Caco-2 (cell line): ENCODE data around the gene RAD51AP2. TPM values are rescaled to one million over a fixed set of nuclear protein-coding genes. Genes with fewer than 3 reads are reported as not detected.

Source experiments
- BruUV-seq: library from RNA; stranded (reverse); fragments of 400-500 nt; replicated peaks from 2 replicates; lab custom pipeline; 2021; lab: Mats Ljungman, UMichigan
- CTCF ChIA-PET: fragments of 300-600 bp; sonication (Branson Sonifier 250); formaldehyde crosslinking; loops from one replicate; lab custom pipeline; 2022; ENCODE audit warnings: antibody characterized with exemption; lab: Charles Lee
- POLR2A ChIA-PET: fragments of 300-600 bp; sonication (Branson Sonifier 250); formaldehyde crosslinking; loops from one replicate; lab custom pipeline; 2022; ENCODE audit warnings: antibody characterized with exemption; lab: Charles Lee
- DNase-seq, 2 experiments: peaks; one replicate each; pipeline versions ENCODE4 v3.0.0 to v3.0.0-alpha.2; 2020 to 2022
- H3K27me3 ChIP-seq: replicated peaks from 2 replicates; pipeline ENCODE4 v1.6.0; 2011; ENCODE audit warnings: low read length; ENCODE audit not compliant: control insufficient read depth, insufficient read depth
- H3K36me3 ChIP-seq: 2 replicates; pipeline ENCODE4 v1.5.1; 2011; ENCODE audit warnings: low read length; ENCODE audit not compliant: control insufficient read depth, insufficient read depth
- H3K4me1 ChIP-seq: fragments of 250-450 bp; sonication (Bioruptor Pico); 2 replicates; pipeline ENCODE4 v1.5.1; 2020; ENCODE audit warnings: mild to moderate bottlenecking
- H3K4me3 ChIP-seq: 2 replicates; pipeline ENCODE4 v1.5.1; 2011; ENCODE audit warnings: low read depth, mild to moderate bottlenecking, control low read depth, low read length
- H3K9me3 ChIP-seq: fragments of 250-450 bp; sonication (Bioruptor Pico); 2 replicates; pipeline ENCODE4 v1.5.1; 2020; ENCODE audit warnings: mild to moderate bottlenecking, moderate library complexity
- H3K27ac Mint-ChIP-seq: one replicate; pipeline ENCODE4 v1.8.0; 2022; ENCODE audit warnings: mixed read lengths; ENCODE audit not compliant: unreplicated experiment
- H3K27me3 Mint-ChIP-seq: one replicate; pipeline ENCODE4 v1.8.0; 2022; ENCODE audit warnings: mixed read lengths; ENCODE audit not compliant: insufficient read depth, unreplicated experiment
- H3K36me3 Mint-ChIP-seq: one replicate; pipeline ENCODE4 v1.8.0; 2022; ENCODE audit warnings: mild to moderate bottlenecking, mixed read lengths; ENCODE audit not compliant: insufficient read depth, unreplicated experiment
- H3K4me1 Mint-ChIP-seq: one replicate; pipeline ENCODE4 v1.8.0; 2022; ENCODE audit warnings: low read depth, mixed read lengths; ENCODE audit not compliant: unreplicated experiment
- H3K4me3 Mint-ChIP-seq: one replicate; pipeline ENCODE4 v1.8.0; 2022; ENCODE audit warnings: mild to moderate bottlenecking, moderate library complexity, mixed read lengths; ENCODE audit not compliant: unreplicated experiment
- H3K9me3 Mint-ChIP-seq: one replicate; pipeline ENCODE4 v1.8.0; 2022; ENCODE audit warnings: mixed read lengths; ENCODE audit not compliant: unreplicated experiment
- intact Hi-C: fragments of 100-400 bp; cut with micrococcal nuclease; formaldehyde crosslinking; loops from one replicate; pipeline ENCODE4 v1.10.0; 2022; ENCODE audit not compliant: unreplicated experiment
- total RNA-seq: library from RNA; stranded (reverse); gene quantifications from 2 replicates; pipeline ENCODE4 v1.2.3, GENCODE V29; 2022
- TF ChIP-seq, protein P1 (sequence below), 2 experiments: fragments of 200-600 bp in 1 of 2; IDR thresholded peaks; 1 replicate in 1 of 2; 2 replicates in 1 of 2; pipeline versions ENCODE4 v1.5.1 to v1.8.0; 2011 to 2022; ENCODE audit warnings: antibody characterized with exemption in 1 of 2, control low read depth in 1 of 2, inconsistent platforms in 1 of 2, low read depth in 1 of 2, low read length in 1 of 2, mild to moderate bottlenecking in 1 of 2, moderate library complexity in 1 of 2; ENCODE audit not compliant: insufficient read depth in 1 of 2, severe bottlenecking in 1 of 2, unreplicated experiment in 1 of 2

The RAD51AP2 gene
- total RNA-seq, 1 experiment from 2014 or later: not detected

DNA sequence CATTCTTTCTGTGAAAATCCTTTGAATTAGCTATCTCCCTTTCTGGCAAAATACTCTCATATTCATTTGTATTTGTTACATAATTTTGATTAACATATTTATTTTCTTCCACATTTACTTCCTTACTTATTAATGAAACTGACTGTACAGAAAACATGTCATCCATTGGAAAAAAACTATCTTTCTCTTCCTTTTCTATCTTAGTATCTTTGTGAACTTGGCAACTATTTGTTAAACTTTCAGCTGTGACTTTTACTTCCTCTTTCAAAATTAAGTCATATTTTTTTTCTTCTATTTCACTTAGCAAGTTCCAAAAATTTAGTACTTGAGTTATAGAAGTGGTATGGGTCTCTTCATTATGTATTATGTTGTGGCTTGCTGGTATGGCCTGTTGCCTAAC is 2.6 kb downstream of the RAD51AP2 start:
- Mint-ChIP-seq H3K36me3 (peaks cover 16% of the 10 kb centered on the region), H3K9me3 (no peaks in the 10 kb centered on the region), H3K27me3 (peaks cover 14% of the 10 kb centered on the region), H3K4me3 (no peak overlapping the region), H3K27ac (no peak overlapping the region), H3K4me1 (no peaks in the 10 kb centered on the region)
- H3K36me3 ChIP-seq: no peaks in the 10 kb centered on the region
- no peaks in the 10 kb centered on the region; the same call in 1 of the 2 replicates for H3K9me3 ChIP-seq
- ChIA-PET POLR2A (no interaction called here), CTCF (no interaction called here)
- DNase-seq: no peak
- TF ChIP-seq, protein P1, sequence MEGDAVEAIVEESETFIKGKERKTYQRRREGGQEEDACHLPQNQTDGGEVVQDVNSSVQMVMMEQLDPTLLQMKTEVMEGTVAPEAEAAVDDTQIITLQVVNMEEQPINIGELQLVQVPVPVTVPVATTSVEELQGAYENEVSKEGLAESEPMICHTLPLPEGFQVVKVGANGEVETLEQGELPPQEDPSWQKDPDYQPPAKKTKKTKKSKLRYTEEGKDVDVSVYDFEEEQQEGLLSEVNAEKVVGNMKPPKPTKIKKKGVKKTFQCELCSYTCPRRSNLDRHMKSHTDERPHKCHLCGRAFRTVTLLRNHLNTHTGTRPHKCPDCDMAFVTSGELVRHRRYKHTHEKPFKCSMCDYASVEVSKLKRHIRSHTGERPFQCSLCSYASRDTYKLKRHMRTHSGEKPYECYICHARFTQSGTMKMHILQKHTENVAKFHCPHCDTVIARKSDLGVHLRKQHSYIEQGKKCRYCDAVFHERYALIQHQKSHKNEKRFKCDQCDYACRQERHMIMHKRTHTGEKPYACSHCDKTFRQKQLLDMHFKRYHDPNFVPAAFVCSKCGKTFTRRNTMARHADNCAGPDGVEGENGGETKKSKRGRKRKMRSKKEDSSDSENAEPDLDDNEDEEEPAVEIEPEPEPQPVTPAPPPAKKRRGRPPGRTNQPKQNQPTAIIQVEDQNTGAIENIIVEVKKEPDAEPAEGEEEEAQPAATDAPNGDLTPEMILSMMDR (IDR thresholded peaks at IDR 0.05; ENCODE audit: insufficient read depth in 1 of 2, low read depth in 1 of 2, low read length in 1 of 2, severe bottlenecking in 1 of 2, unreplicated experiment in 1 of 2): no peak
- no peak overlapping the region for H3K4me3 ChIP-seq
- no peaks in the 10 kb centered on the region for H3K4me1 ChIP-seq
- no TSS peak for BruUV-seq
- H3K27me3 ChIP-seq: no peaks in the 10 kb centered on the region
- intact Hi-C loops: no loop called here

GRCh38 chr2:17506736-17507616 is 11.3 kb downstream of the RAD51AP2 start:
- ChIA-PET CTCF (no interaction called here), POLR2A (no interaction called here)
- Histone ChIP-seq H3K27me3 (no peaks in the 10 kb centered on the region), H3K4me1 (no peaks in the 10 kb centered on the region), H3K9me3 (no peaks in the 10 kb centered on the region), H3K36me3 (no peaks in the 10 kb centered on the region), H3K4me3 (no peak overlapping the region)
- no peak for DNase-seq
- Mint-ChIP-seq H3K27ac (no peak overlapping the region), H3K9me3 (no peaks in the 10 kb centered on the region), H3K27me3 (peaks cover 3% of the 10 kb centered on the region), H3K4me1 (no peaks in the 10 kb centered on the region), H3K4me3 (no peak overlapping the region), H3K36me3 (no peaks in the 10 kb centered on the region)
- TF ChIP-seq, protein P1 (IDR thresholded peaks at IDR 0.05; ENCODE audit: insufficient read depth in 1 of 2, low read depth in 1 of 2, low read length in 1 of 2, severe bottlenecking in 1 of 2, unreplicated experiment in 1 of 2): no peak
- intact Hi-C loops: no loop called here
- BruUV-seq: no TSS peak

- Mint-ChIP-seq H3K9me3 (no peaks in the 10 kb centered on the region), H3K4me3 (no peak overlapping the region), H3K27ac (no peak overlapping the region), H3K4me1 (no peaks in the 10 kb centered on the region), H3K27me3 (no peaks in the 10 kb centered on the region), H3K36me3 (no peaks in the 10 kb centered on the region)
- intact Hi-C loops: no loop called here
- H3K4me1 ChIP-seq: no peaks in the 10 kb centered on the region
- H3K4me3 ChIP-seq: no peak overlapping the region
- ChIA-PET POLR2A (no interaction called here), CTCF (no interaction called here)
- no peaks in the 10 kb centered on the region for H3K9me3 ChIP-seq
- TF ChIP-seq, protein P1 (IDR thresholded peaks at IDR 0.05; ENCODE audit: insufficient read depth in 1 of 2, low read depth in 1 of 2, low read length in 1 of 2, severe bottlenecking in 1 of 2, unreplicated experiment in 1 of 2): no peak
- H3K36me3 ChIP-seq: no peaks in the 10 kb centered on the region
- no peak for DNase-seq
- no TSS peak for BruUV-seq
- H3K27me3 ChIP-seq: no peaks in the 10 kb centered on the region
These were observed 20.5 kb downstream of the RAD51AP2 start for GRCh38 chr2:17497718-17498117.
